Measurements from ENCODE around the gene LRRC8D.
"Not testable (repeated sequence)": the region's sequence is repeated elsewhere in the genome, so short reads cannot be mapped to it uniquely, and the experiment has no call there.

The LRRC8D gene

DNA sequence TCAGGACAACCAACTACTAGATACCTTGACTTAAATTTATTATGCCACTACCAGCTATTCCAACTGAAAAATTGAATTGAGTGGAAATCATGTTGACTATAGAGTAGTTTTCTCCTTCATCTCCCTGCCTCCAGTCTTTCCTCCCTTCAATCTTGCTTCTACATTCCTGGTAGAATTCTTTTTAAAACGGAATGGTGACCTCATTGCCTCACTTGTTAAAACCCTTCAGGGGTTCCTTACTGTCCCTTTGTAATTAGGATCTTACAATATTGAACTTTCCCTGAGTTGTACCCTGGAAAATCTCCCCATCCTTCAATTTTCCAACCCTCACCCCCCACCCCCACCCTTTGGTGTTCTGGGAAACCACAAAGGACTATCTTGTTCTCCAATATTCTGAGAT, 91.2 kb downstream of the LRRC8D start:
- no peak for DNase-seq (ENCODE audit: low read depth in 2 of 2)

DNA sequence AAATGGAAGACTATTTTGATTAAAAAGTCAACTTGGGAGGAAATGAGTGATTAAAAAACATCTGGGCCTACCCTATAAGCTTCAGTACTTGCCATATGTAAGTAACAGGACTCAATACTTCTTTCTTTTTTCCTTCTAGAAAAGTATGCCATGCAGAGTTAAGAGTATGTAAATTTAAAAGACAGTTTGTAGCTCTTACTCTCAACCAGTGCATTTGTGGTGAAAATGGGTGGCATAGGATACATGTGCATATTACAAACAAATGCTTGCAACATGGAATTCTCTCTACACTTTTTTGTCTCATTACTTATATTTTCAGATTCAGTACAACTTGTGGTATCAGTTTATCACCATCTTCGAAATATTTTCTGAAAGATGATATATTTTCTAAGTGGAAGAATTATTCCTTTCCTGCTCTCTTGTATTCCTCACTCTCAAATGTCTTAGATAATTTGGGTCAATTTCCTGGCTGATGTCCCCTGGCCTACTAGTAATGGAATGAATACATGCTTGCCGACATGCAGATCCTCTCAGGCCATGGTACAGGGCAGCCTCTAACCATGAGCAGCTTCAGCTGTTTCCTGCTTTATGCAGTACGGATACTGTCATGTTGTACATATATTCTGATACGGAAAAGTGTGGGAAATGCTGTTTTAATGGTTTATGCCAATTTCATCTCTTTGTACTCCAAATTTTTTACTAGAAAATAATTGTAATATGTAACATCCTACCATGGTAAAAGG, 92.7 kb downstream of the LRRC8D start:
- DNase-seq (ENCODE audit: low read depth in 2 of 2), result no peak

DNA sequence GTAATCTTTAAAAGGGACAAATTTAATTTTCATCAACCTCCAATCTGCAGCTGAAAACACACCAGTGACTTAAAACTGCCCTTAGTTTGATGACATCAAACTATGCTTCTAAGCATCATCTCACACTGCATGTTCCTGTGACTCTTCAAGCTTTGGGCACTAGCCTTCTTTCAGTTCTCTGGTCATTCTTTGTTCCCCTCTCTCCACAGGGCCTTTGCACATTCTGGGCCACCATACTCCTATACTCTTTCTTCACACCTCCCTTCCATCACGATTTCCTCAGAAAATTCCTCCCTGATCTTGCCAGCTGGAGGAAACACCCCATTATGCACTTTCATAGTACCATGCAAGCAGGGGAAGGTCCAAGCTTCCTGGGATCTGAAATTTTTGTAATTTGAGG, 96.5 kb downstream of the LRRC8D start:
- DNase-seq (ENCODE audit: low read depth in 2 of 2), result no peak

DNA sequence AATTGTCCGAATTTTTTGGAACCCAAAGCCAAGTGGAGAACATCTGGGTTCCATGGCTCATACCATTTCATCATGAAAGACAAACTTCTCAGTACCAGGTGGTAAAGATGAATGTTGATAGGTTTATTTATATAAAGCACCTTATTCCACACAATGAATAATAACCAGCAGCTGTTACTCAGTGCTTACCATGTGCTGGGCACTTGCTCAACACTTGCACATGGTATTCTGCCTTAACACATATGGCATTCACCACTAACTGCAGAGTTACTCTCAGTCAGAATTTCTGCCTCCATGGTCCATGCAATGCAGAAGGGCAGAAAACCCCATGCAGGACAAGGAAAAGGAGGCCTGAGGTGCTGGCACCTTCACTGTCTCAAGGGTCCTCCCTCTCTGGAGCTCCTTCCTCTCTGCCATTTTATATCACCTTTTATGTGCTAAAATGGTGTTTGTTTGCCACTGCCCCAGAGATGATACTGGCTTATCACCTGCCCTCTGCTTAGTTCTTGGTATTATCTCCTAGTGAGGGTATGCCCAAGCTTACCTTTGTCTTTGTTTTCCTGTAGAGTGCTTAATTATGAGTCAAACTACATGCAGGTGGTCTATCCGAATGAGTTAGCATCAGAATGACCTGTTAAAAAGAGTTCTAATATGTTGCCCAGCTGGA, 97.4 kb downstream of the LRRC8D start:
- no peak for DNase-seq (ENCODE audit: low read depth in 2 of 2)

DNA sequence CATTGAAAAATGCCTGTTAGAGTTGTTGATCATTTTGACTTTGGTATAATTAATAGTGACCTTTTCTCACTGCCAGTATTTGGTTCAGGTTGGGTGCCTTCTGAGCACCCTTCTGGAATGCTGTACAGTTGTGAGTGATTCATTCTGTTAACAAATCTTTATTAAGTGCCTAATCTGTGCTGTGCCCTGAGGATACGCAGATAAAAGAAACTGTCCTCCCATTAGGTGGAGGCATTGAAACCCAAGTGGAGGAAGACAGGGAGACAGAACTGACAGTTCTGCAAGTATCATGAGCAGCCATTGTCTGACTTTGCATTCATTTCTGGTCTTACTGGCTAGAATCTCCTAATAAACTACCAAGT, 97.9 kb downstream of the LRRC8D start:
- no peak for DNase-seq (ENCODE audit: low read depth in 2 of 2)

DNA sequence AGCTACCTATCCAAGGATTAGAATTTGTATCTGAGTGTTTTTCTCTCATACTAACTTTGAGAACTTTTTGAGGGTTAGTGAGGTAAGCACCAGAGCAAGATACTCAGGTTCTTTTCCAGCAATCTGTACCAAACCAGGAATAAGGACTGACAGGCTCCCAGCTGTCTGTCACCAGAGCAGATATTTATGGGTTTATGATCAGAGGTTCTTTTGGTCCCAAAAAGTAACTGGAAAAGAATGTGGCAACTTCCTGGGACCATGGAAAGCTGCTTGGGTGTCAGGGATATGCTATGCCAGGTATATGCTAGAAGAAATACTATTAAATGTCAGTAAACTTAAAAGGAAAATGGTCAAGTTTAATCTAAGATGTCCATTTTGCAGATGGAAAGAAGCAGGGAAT, 98.3 kb downstream of the LRRC8D start:
- no peak for DNase-seq (ENCODE audit: low read depth in 2 of 2)

DNA sequence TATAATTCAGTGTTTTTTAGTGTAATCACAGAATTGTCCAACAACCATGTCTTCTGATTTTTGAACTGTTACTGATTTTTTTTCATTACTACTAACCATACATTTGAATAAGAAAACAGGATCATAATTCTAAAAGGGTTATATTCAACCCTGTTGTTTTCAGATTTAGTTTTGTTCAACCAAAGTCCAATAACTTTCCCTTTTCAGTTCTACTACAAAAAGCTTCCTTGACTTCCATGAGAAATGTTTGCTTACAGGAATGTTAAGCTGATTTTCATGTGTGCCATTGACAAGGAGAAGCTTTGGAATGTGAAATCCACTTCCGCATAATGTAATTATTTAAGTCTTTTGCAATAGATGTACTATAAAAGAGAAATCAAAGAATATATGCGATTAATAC, 102.1 kb downstream of the LRRC8D start:
- DNase-seq (ENCODE audit: low read depth in 2 of 2), result no peak

DNA sequence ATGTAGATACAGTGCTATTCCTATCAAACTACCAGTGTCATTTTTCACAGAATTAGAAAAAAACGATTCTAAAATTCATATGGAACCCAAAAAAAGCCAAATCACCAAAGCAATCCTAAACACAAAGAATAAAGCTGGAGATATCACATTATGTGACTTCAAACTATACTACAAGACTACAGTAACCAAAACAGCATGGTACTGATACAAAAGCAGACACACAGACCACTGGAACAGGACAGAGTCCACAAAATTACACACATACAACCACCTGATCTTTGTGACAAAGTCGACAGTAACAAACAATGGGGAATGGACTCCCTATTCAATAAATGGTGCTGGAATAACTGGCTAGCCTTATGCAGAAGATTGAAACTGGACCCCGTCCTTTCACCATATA, 102.7 kb downstream of the LRRC8D start:
- DNase-seq (ENCODE audit: low read depth in 2 of 2), result no peak

DNA sequence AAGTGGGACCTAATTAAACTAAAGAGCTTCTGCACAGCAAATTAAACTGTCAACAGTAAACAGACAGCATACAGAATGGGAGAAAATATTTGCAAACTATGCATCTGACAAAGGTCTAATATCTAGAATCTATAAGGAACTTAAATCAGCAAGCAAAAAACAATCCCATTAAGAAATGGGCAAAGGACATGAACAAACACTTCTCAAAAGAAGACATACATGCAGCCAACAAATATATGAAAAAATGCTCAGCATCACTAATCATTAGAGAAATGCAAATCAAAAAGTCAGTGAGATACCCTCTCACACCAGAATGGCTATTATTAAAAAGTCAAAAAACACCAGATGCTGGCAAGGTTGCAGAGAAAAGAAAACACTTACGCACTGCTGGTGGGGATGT, 103.2 kb downstream of the LRRC8D start:
- DNase-seq (ENCODE audit: low read depth in 2 of 2), result not testable (repeated sequence)

DNA sequence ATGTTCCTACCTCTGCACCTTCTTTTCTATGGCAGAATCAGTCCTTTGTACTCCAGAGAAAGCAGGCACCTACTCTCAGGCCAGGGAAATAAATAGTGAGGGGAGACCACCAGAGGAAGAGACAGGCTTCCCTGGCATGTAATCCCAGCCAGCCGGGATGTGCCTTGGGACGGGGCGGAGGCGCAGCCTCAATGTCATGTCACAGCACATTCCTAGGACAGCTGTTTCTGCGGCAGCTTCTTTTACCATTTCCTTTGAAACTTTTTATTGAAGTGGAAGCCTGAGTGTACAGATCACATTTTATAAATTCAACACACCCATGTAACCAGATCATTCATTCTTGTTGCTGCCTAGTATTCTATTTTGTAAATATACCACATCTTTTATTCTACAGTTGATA, 106.2 kb downstream of the LRRC8D start:
- no peak for DNase-seq (ENCODE audit: low read depth in 2 of 2)

DNA sequence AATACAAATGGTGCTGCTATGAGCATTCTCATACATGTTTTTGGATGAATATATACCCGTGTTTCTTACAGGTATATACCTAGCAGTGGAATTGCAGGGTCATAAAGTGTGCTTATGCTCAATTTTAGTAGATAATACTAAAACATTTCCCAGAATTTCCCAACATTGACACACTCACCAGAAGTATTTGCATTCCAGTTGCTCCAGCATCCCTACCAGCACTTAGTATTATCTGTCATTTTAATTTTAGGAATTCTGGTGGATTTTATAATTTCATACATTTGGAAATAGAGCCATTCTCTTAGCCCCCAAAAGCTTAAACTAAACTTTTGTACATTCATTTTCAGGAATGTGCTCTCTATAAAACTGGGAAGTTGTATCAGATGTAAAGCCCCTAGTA, 106.6 kb downstream of the LRRC8D start:
- no peak for DNase-seq (ENCODE audit: low read depth in 2 of 2)

DNA sequence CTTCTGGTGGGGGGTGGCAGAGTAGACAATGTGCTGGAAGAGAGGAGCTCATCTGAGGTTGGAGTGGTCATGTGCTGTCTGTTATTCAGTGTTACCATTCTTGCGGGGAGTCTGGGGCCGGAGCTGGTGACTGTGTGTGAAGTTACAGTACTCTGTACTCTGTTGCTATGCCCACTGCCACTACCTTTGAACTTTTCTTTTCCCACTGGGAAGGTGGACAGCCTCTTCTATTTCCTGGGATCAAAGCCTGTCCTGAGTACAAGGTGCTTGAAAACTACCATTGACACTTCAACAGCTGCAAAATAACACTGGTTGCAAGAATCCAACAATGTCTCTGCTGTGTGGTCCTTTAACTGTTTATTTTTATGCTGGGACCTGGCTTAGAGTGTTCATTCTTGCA, 107.7 kb downstream of the LRRC8D start:
- DNase-seq (ENCODE audit: low read depth in 2 of 2), result no peak

DNA sequence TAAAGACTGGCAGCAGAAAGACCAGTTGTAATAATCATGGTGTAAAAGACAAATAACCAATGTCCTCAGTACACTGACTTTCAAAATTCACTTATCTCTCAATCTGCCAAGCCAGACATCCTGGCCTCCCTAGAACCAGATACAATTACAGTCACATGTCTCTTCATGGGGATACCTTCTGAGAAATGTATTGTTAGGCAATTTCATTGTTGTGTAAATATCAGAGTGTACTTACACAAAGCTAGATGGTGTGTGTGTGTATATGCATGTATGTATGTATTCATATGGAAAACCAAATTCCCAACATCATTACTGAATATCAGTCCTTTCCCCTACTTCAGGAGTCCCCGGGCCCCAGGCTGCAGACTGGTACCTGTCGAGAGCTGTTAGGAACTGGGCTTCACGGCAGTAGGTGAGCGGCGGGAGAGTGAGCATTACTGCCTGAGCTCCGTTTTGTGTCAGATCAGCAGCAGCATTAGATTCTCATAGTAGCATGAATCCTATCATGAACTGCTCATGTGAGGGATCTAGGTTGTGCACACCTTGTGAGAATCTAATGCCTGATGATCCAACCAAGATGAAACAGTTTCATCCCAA, 108.7 kb downstream of the LRRC8D start:
- DNase-seq (ENCODE audit: low read depth in 2 of 2), result no peak

DNA sequence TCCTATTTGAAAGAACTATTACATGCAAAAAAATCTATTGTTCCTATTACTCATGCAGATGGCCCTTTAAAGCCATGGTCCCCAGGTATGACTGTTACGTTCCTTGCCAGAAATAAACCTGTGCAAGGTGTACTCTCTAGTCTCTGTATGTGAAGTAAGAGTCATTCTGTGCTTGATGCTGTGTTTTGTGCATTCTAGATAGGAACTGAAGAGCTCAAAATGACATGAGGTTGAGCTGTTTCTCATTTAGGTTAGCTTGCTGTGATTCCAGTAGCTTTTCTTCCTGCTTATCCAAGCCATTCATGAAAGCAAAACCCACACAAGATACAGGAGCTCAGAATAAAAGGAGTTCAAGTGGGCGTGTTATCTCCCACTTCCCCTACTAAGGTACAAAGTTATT, 109.7 kb downstream of the LRRC8D start:
- DNase-seq (ENCODE audit: low read depth in 2 of 2), result no peak

DNA sequence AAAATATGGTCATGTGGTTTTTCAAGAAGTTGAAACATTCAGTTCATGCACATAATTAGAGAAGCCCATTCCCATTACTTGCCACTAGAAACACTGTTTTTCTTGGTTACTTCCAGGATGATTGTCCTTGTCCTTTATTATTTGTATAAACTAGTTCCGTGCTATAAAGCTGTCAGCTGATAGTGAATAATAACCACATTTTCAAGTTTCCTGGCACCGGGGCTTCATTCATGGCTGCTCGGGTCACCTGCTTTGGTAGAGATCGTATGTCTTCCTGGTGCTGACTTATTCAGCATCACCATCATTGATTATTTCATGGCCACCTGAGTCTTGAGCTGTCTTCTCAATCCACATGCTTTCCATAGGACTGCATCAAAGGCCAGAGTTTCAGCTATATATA, 111.1 kb downstream of the LRRC8D start:
- no peak for DNase-seq (ENCODE audit: low read depth in 2 of 2)

DNA sequence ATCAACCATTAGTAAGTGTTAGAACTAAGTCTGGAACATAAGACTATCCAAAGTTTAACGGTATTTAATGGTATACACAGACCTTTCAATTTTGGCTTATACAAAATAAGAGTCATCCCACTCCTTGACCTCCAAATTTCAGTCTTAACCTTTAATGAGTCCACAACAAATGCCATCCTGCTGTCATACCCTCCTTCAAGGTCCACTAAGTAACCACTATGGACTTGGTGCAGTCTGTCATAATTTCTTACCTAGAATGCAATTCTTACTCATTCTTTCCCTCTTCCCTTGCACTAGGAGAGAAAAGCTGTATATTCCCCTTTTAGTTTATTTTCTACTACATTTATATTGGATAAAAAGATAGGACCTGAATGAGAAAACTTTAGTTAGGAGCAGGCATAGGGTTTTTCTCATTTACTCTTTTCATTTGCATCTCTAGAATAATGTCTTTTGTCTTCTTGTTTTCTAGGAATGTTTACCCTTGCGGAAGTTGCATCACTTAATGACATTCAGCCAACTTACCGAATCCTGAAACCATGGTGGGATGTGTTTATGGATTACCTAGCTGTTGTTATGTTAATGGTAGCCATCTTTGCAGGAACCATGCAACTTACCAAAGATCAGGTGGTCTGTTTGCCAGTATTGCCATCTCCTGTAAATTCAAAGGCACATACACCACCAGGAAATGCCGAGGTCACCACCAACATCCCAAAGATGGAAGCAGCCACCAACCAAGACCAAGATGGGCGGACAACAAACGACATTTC, 111.9 kb downstream of the LRRC8D start:
- DNase-seq (ENCODE audit: low read depth in 2 of 2), result no peak

DNA sequence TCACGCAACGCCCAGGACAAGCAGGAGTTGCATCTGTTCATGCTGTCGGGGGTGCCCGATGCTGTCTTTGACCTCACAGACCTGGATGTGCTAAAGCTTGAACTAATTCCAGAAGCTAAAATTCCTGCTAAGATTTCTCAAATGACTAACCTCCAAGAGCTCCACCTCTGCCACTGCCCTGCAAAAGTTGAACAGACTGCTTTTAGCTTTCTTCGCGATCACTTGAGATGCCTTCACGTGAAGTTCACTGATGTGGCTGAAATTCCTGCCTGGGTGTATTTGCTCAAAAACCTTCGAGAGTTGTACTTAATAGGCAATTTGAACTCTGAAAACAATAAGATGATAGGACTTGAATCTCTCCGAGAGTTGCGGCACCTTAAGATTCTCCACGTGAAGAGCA, 113.6 kb downstream of the LRRC8D start:
- DNase-seq (ENCODE audit: low read depth in 2 of 2), result no peak

DNA sequence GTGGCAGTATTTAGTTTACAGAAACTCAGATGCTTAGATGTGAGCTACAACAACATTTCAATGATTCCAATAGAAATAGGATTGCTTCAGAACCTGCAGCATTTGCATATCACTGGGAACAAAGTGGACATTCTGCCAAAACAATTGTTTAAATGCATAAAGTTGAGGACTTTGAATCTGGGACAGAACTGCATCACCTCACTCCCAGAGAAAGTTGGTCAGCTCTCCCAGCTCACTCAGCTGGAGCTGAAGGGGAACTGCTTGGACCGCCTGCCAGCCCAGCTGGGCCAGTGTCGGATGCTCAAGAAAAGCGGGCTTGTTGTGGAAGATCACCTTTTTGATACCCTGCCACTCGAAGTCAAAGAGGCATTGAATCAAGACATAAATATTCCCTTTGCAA, 114.4 kb downstream of the LRRC8D start:
- no peak for DNase-seq (ENCODE audit: low read depth in 2 of 2)

DNA sequence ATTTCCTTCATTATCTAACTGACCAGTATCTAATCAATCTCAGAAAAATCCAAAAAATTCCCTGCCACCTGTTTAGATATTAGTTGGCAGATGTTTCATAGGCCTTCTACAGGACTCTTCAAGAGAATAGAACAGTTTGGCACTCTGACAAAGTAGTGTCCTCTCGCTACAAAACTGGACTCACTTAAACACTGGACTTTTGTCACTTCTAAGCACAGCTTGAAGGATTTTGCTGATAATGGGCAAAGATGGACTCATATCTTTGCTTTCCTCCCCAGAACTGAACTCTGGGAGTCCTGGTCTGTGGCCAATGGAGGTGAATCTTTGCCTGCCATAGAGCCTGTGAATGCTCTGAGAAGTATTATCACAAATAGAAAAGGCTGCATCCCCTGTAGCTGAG, 115.9 kb downstream of the LRRC8D start:
- DNase-seq (ENCODE audit: low read depth in 2 of 2), result no peak

DNA sequence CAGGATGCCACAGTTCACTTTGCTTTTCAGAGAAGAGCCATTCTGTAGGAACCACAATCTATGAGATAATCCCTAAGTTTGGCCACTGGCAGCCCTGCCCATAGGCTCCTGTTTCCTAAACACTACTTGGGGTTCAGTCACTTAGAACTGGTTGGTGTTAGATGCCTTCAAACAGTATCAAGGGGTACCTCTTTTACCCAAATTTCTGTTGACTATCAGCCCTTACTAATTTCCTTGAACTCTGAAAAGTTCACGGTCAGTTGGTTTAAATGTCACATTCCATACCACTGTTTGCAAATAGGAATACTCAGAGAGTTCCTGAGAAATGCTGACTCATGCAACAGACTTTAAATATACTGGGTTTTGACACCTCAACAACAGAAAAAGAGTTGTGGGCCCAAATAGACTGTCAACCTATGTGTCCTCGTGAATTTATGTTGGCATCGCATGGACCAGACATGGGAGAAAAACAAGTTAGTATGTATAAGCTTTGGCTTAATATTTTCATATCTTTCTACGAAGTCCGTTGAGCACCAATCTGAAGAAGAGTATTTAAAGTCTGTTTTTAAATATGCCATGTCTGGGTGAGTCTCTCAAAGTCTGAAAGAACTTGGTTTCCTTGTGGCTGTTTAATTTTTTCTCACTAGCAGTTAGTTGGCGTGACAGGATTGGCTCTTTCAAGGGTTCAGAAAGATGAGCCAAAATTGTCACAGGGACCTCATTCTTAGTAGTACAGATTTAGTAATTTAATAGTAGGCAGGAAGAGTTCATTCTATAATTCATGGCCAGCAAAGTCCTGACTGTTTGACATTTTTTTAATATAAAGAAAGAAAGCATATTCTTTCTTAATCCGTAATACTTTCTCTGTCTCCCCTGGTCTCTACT, 117.6 kb downstream of the LRRC8D start:
- no peak for DNase-seq (ENCODE audit: low read depth in 2 of 2)

DNA sequence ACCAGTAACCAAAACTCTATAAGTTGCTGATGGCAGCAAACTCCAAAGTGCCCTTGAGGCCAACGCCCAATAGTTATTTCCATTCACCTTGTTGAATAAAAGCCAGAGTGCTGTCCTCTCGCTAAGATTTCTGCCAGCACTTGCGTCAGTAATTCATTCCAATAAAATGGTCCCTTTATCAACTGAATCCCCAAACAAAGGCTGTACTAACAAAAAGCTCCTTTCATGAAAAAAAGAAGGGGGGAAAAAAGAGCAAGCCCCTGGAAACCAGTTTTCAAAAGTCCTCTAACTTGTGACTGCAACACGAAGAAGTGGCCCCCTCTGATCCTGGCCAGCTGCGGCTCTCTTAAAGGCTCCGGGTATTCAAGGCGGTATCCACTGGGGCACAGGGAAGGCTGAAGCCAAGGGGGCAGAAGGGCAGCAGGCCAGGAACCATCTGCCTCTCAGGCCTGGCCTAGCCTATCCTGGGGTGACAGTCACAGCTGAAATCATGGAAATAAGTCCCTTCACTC, 118.3 kb downstream of the LRRC8D start:
- DNase-seq (ENCODE audit: low read depth in 2 of 2), result no peak

Measured in stimulated activated CD4-positive, alpha-beta T cell treated with anti-CD3 and anti-CD28 coated beads, Interleukin-1b, Interleukin-23, amount 100 ng/mL, for 4 hours (primary cell).